GM12878 (cell line): ENCODE data around the gene ADH1A.

Experiments used
- CTCF ChIP-seq, 3 experiments: IDR thresholded peaks in 2 of 3; conservative IDR thresholded peaks in 1 of 3; 2 replicates each; pipeline ENCODE4 v1.5.1; 2011; ENCODE audit warnings: low read depth in 3 of 3, low read length in 3 of 3, mild to moderate bottlenecking in 3 of 3, control low read depth in 2 of 3, moderate library complexity in 2 of 3, inconsistent platforms in 1 of 3, mixed read lengths in 1 of 3; ENCODE audit not compliant: control insufficient read depth in 2 of 3, insufficient read depth in 1 of 3; ENCODE audit errors: extremely low read depth in 1 of 3
- HCFC1 ChIP-seq: fragments of 150-350 bp; IDR thresholded peaks from 2 replicates; pipeline ENCODE4 v1.6.1; 2014; ENCODE audit warnings: low read length
- HDAC6 ChIP-seq: fragments of 200-600 bp; sonication (generic); IDR thresholded peaks from one replicate; pipeline ENCODE4 v1.8.0; 2017; ENCODE audit warnings: antibody characterized with exemption; ENCODE audit not compliant: unreplicated experiment
- POLR2A ChIP-seq: IDR thresholded peaks from 2 replicates; pipeline ENCODE4 v1.6.1; 2011; ENCODE audit warnings: low read depth, mild to moderate bottlenecking, low read length
- RFX5 ChIP-seq: IDR thresholded peaks from 2 replicates; pipeline ENCODE4 v1.6.1; 2011; ENCODE audit warnings: low read depth, low read length, improper control_type of control experiment
- STAT3 ChIP-seq: IDR thresholded peaks from 2 replicates; pipeline ENCODE4 v1.6.1; 2011; ENCODE audit warnings: low read depth, low read length, improper control_type of control experiment
- YY1 ChIP-seq: IDR thresholded peaks from 2 replicates; pipeline ENCODE4 v1.6.1; 2011; ENCODE audit warnings: low read depth, mild to moderate bottlenecking, low read length

- TF ChIP-seq YY1: no peak
- no peak for TF ChIP-seq HDAC6
- no peak for TF ChIP-seq RFX5
- TF ChIP-seq HCFC1: no peak
- TF ChIP-seq POLR2A: no peak
- TF ChIP-seq STAT3: no peak
- TF ChIP-seq CTCF (IDR thresholded peaks at IDR 0.05 in 2 of 3, conservative IDR thresholded peaks at IDR 0.05 in 1 of 3; ENCODE audit: control insufficient read depth in 2 of 3, extremely low read depth in 1 of 3, insufficient read depth in 1 of 3, low read depth in 3 of 3, low read length in 3 of 3): no peak
Measured at GRCh38 chr4:99252746-99253145, 38.0 kb downstream of the ADH1A start.
